ENCODE results near the gene ANKS1A. TPM values are rescaled to one million over a fixed set of nuclear protein-coding genes. Genes with fewer than 3 reads are reported as not detected.

Gene ANKS1A
- total RNA-seq, 2 experiments from 2014 or later = 6.4 to 6.9 TPM

DNA sequence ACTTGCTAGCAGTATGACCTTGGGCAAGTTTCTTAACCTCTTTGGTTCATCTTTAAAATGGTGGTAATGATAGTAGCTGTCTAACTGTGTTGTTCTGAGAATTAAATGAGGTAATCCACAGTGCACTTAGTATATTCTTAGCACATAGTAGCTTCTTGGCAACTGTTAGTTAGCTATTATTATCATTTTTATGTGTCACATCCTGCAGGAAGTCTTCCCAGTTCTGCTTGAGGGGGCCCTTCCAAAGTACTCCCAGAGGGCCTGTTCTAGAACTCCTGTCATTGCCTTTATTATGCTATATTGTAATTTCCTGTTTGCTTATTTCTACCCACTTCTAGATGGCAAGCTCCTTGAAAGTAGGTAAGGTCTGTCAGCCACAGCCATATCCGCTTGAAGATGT, 30.6 kb downstream of the ANKS1A start:
- no peaks in the 10 kb centered on the region for H3K4me1 Mint-ChIP-seq (ENCODE audit: low read depth)
- ChIA-PET CTCF (no interaction called here), POLR2A (interaction anchor here (0.6 to 1.6 kb wide), 2 partner anchors 32 to 1276 kb away, joined by 5 to 6 read pairs; partner anchors contain the start of gene TAF11)
- peaks cover 8% of the 10 kb centered on the region for H3K36me3 Mint-ChIP-seq (ENCODE audit: low read depth)
- no peaks in the 10 kb centered on the region for H3K9me3 ChIP-seq (ENCODE audit: control insufficient read depth in 1 of 2, insufficient read depth in 1 of 2, low read length in 2 of 2)
- H3K36me3 ChIP-seq (ENCODE audit: insufficient read depth, low read length) = peaks cover 3% of the 10 kb centered on the region
- H3K27ac ChIP-seq (ENCODE audit: low read depth in 1 of 2, low read length in 2 of 2) = no peak overlapping the region
- H3K4me3 Mint-ChIP-seq = no peak overlapping the region
- no peaks in the 10 kb centered on the region for H3K27me3 Mint-ChIP-seq
- TF ChIP-seq, protein P1, sequence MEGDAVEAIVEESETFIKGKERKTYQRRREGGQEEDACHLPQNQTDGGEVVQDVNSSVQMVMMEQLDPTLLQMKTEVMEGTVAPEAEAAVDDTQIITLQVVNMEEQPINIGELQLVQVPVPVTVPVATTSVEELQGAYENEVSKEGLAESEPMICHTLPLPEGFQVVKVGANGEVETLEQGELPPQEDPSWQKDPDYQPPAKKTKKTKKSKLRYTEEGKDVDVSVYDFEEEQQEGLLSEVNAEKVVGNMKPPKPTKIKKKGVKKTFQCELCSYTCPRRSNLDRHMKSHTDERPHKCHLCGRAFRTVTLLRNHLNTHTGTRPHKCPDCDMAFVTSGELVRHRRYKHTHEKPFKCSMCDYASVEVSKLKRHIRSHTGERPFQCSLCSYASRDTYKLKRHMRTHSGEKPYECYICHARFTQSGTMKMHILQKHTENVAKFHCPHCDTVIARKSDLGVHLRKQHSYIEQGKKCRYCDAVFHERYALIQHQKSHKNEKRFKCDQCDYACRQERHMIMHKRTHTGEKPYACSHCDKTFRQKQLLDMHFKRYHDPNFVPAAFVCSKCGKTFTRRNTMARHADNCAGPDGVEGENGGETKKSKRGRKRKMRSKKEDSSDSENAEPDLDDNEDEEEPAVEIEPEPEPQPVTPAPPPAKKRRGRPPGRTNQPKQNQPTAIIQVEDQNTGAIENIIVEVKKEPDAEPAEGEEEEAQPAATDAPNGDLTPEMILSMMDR (IDR thresholded peaks at IDR 0.05) = no peak
- H3K4me3 ChIP-seq (ENCODE audit: low read length) = no peak overlapping the region
- no peak overlapping the region for H3K27ac Mint-ChIP-seq
- no peak for DNase-seq
- H3K27me3 ChIP-seq (ENCODE audit: control insufficient read depth in 1 of 2, insufficient read depth in 2 of 2, low read length in 2 of 2) = no peaks in the 10 kb centered on the region
- no peaks in the 10 kb centered on the region for H3K4me1 ChIP-seq (ENCODE audit: insufficient read depth, low read length)
- H3K9me3 Mint-ChIP-seq = no peaks in the 10 kb centered on the region
- no peak for ATAC-seq (ENCODE audit: poor library complexity)
- intact Hi-C loops (cut with DNase I, micrococcal nuclease) = no loop called here

DNA sequence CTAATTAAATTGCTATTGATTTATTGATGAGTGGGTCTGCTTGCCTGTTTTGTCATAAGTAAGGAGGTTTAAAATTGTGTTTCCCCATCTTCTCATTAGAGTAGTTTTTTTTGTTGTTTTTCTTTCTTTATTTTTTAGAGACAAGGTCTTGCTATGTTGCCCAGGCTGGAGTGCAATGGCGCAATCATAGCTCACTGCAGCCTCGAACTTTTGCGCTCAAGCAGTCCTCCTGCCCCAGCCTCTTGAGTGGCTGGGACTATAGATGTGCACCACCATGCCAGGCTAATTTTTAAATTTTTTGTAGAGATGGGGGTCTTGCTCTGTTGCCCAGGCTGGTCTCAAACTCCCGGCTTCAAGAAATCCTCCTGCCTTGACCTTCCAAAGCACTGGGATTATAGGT, 31.0 kb downstream of the ANKS1A start:
- Mint-ChIP-seq H3K9me3 (no peaks in the 10 kb centered on the region), H3K27me3 (no peaks in the 10 kb centered on the region), H3K27ac (no peak overlapping the region), H3K36me3 (ENCODE audit: low read depth) (peaks cover 8% of the 10 kb centered on the region), H3K4me1 (ENCODE audit: low read depth) (no peaks in the 10 kb centered on the region), H3K4me3 (no peak overlapping the region)
- peaks cover 3% of the 10 kb centered on the region for H3K36me3 ChIP-seq (ENCODE audit: insufficient read depth, low read length)
- no peak overlapping the region for H3K27ac ChIP-seq (ENCODE audit: low read depth in 1 of 2, low read length in 2 of 2)
- TF ChIP-seq, protein P1 (IDR thresholded peaks at IDR 0.05) = no peak
- DNase-seq = no peak
- no peak overlapping the region for H3K4me3 ChIP-seq (ENCODE audit: low read length)
- no peaks in the 10 kb centered on the region for H3K4me1 ChIP-seq (ENCODE audit: insufficient read depth, low read length)
- ATAC-seq (ENCODE audit: poor library complexity) = no peak
- no peaks in the 10 kb centered on the region for H3K9me3 ChIP-seq (ENCODE audit: control insufficient read depth in 1 of 2, insufficient read depth in 1 of 2, low read length in 2 of 2)
- ChIA-PET CTCF (no interaction called here), POLR2A (interaction anchor here (1.6 kb wide), 1 partner anchor 33 kb away, joined by 5 read pairs; the partner anchor contains the start of gene TAF11)
- no peaks in the 10 kb centered on the region for H3K27me3 ChIP-seq (ENCODE audit: control insufficient read depth in 1 of 2, insufficient read depth in 2 of 2, low read length in 2 of 2)
- intact Hi-C loops (cut with DNase I, micrococcal nuclease) = no loop called here

DNA sequence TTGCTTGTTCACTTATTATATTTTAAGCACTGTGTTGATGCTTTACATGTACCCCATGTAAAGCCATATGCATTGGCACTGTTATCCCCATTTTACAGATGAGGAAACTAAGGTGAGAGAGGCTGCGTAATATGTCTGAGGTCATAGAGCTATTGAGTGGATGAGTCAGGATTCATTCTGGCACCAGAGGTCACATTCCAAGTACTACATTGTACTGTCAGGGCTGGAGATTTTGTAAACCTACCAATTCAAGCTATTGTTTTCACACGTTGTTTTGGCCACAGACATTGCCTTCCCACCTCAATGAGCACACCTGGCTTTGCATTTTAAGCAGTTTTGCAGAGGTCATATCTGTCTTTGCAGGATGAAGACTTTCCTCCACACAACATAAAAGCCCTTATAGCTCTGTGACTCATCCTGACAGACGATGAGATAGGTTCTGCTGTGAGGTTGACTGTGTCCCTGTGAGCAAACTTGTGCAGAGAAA, 33.2 kb downstream of the ANKS1A start:
- no peak for ATAC-seq (ENCODE audit: poor library complexity)
- no peak for DNase-seq
- Histone ChIP-seq H3K4me1 (ENCODE audit: insufficient read depth, low read length) (no peaks in the 10 kb centered on the region), H3K27me3 (ENCODE audit: control insufficient read depth in 1 of 2, insufficient read depth in 2 of 2, low read length in 2 of 2) (no peaks in the 10 kb centered on the region), H3K4me3 (ENCODE audit: low read length) (no peak overlapping the region), H3K9me3 (ENCODE audit: control insufficient read depth in 1 of 2, insufficient read depth in 1 of 2, low read length in 2 of 2) (no peaks in the 10 kb centered on the region), H3K27ac (ENCODE audit: low read depth in 1 of 2, low read length in 2 of 2) (no peak overlapping the region), H3K36me3 (ENCODE audit: insufficient read depth, low read length) (peaks cover 3% of the 10 kb centered on the region)
- H3K27ac Mint-ChIP-seq = no peak overlapping the region
- intact Hi-C loops (cut with DNase I, micrococcal nuclease) = no loop called here
- H3K9me3 Mint-ChIP-seq = no peaks in the 10 kb centered on the region
- no peak overlapping the region for H3K4me3 Mint-ChIP-seq
- POLR2A ChIA-PET = no interaction called here
- no peaks in the 10 kb centered on the region for H3K4me1 Mint-ChIP-seq (ENCODE audit: low read depth)
- peaks cover 8% of the 10 kb centered on the region for H3K36me3 Mint-ChIP-seq (ENCODE audit: low read depth)
- TF ChIP-seq, protein P1 (IDR thresholded peaks at IDR 0.05) = no peak
- H3K27me3 Mint-ChIP-seq = no peaks in the 10 kb centered on the region
- CTCF ChIA-PET = no interaction called here
